Measurements from ENCODE around the gene SEPTIN12. TPM values are rescaled to one million over a fixed set of nuclear protein-coding genes. Genes with fewer than 3 reads are reported as not detected.

SEPTIN12 gene
- total RNA-seq, 4 donors from 2014 or later, result not detected

- no peak for ATAC-seq (ENCODE audit: low FRiP score)
- DNase-seq (ENCODE audit: low spot score), result no peak
- no peak for TF ChIP-seq CTCF (IDR thresholded peaks at IDR 0.05)
Measured at GRCh38 chr16:4803401-4803844, 15.3 kb upstream of the SEPTIN12 start.

GRCh38 chr16:4802659-4803287 lies 14.6 kb upstream of the SEPTIN12 start:
- ATAC-seq (ENCODE audit: low FRiP score), result peak; percentile 97
- no peak for TF ChIP-seq CTCF (IDR thresholded peaks at IDR 0.05)
- peak; percentile 75 for DNase-seq (ENCODE audit: low spot score)

GRCh38 chr16:4801962-4802658 lies 14.0 kb upstream of the SEPTIN12 start, which contains the start of gene ROGDI:
ROGDI (minus strand) TSS chr16:4802633; CDS start chr16:4802571, 62 bp downstream.
- TF ChIP-seq CTCF (IDR thresholded peaks at IDR 0.05), result no peak
- ATAC-seq (ENCODE audit: low FRiP score), result peak; percentile 55
- peak; percentile 59 for DNase-seq (ENCODE audit: low spot score)

- ATAC-seq (ENCODE audit: low FRiP score), result no peak
- TF ChIP-seq CTCF (IDR thresholded peaks at IDR 0.05), result no peak
- no peak for DNase-seq (ENCODE audit: low spot score)
Measured at GRCh38 chr16:4801051-4801961, 13.2 kb upstream of the SEPTIN12 start.

- no peak for TF ChIP-seq CTCF (IDR thresholded peaks at IDR 0.05)
- no peak for ATAC-seq (ENCODE audit: low FRiP score)
- no peak for DNase-seq (ENCODE audit: low spot score)
Measured at GRCh38 chr16:4800290-4801041, 12.3 kb upstream of the SEPTIN12 start.

GRCh38 chr16:4799171-4799855 lies 11.2 kb upstream of the SEPTIN12 start:
- DNase-seq (ENCODE audit: low spot score), result no peak
- no peak for TF ChIP-seq CTCF (IDR thresholded peaks at IDR 0.05)
- no peak for ATAC-seq (ENCODE audit: low FRiP score)
